Measurements from ENCODE around the gene PRICKLE4. TPM values are rescaled to one million over a fixed set of nuclear protein-coding genes. Genes with fewer than 3 reads are reported as not detected.

PRICKLE4 gene
- total and polyA plus RNA-seq, 2 experiments from 2014 or later, result 2.1 TPM; not detected in 1

DNA sequence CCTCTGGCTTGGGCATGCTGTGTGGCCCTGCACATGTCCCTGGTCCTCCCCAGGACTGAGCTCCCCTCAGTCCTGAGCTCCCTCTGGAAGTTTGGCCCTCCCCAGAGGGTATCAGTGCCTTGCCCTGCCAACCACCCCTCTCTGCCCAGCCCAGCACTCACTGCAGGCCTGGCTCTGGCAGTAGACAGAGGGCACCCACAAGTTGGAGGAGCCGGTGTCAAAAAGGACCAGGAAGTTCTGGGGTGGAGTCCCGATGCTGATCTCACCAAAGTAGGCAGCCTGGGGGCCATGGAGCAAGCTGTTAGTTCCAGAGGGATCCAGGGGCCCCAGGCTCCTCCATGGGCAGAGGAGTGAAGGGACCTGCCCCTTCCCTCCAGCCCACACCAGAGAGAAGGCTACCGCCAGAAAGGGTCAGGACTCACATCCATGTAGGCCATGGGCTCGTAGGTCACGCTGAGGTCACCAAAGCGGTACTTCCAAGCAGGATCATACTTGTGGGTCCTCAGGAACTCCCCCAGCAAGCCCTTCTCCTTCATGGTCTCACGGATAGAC, 36.3 kb upstream of the PRICKLE4 start:
- H3K36me3 ChIP-seq (ENCODE audit: low read depth), result no peaks in the 10 kb centered on the region
- H3K4me3 ChIP-seq, result no peak overlapping the region
- no peaks in the 10 kb centered on the region for H3F3A ChIP-seq (ENCODE audit: insufficient read depth)
- H2AFZ ChIP-seq, result no peak overlapping the region
- WGBS, 2 experiments (ENCODE audit: low coverage in 1 of 2, low lambda C conversion rate in 2 of 2, missing lambda C conversion rate in 2 of 2), result 74 to 79% methylated on average over 6 to 7 of the region's 7 CpGs
- no peaks in the 10 kb centered on the region for H3K9me3 ChIP-seq (ENCODE audit: low read depth)
- no peaks in the 10 kb centered on the region; the same call in 1 of the 2 replicates for H3K27me3 ChIP-seq (replicated peaks; ENCODE audit: insufficient read depth)
- no peaks in the 10 kb centered on the region for H3K79me2 ChIP-seq (ENCODE audit: insufficient read depth)
- DNase-seq, result no peak
- in situ Hi-C loops (cut with MboI), result no loop called here
- H3K9ac ChIP-seq, result no peak overlapping the region
- no peak overlapping the region for H3K4me2 ChIP-seq (ENCODE audit: unreplicated experiment)
- no peaks in the 10 kb centered on the region for H3K9me2 ChIP-seq (ENCODE audit: insufficient read depth)
- H4K20me1 ChIP-seq (ENCODE audit: insufficient read depth), result no peaks in the 10 kb centered on the region
- no peak overlapping the region for H3K27ac ChIP-seq
- no peak for TF ChIP-seq EZH2 (IDR thresholded peaks at IDR 0.05; ENCODE audit: insufficient read depth, poor library complexity, severe bottlenecking)
- TF ChIP-seq EZH2phosphoT487 (IDR thresholded peaks at IDR 0.05; ENCODE audit: insufficient read depth, low read depth), result no peak
- H3K4me1 ChIP-seq (ENCODE audit: insufficient read depth), result no peaks in the 10 kb centered on the region

GRCh38 chr6:41746107-41746506, 34.5 kb upstream of the PRICKLE4 start:
- Histone ChIP-seq H3K9me2 (ENCODE audit: insufficient read depth) (no peaks in the 10 kb centered on the region), H4K20me1 (ENCODE audit: insufficient read depth) (no peaks in the 10 kb centered on the region), H3K4me3 (no peak overlapping the region), H3K4me2 (ENCODE audit: unreplicated experiment) (no peak overlapping the region), H3K9me3 (ENCODE audit: low read depth) (no peaks in the 10 kb centered on the region), H3K27me3 (replicated peaks; ENCODE audit: insufficient read depth) (no peaks in the 10 kb centered on the region; the same call in none of the 2 replicates), H3K36me3 (ENCODE audit: low read depth) (no peaks in the 10 kb centered on the region), H3K27ac (no peak overlapping the region), H3K9ac (no peak overlapping the region), H3F3A (ENCODE audit: insufficient read depth) (no peaks in the 10 kb centered on the region), H3K79me2 (ENCODE audit: insufficient read depth) (no peaks in the 10 kb centered on the region), H2AFZ (no peak overlapping the region), H3K4me1 (ENCODE audit: insufficient read depth) (no peaks in the 10 kb centered on the region)
- DNase-seq, result no peak
- WGBS, 2 experiments (ENCODE audit: low coverage in 1 of 2, low lambda C conversion rate in 2 of 2, missing lambda C conversion rate in 2 of 2), result 66 to 69% methylated on average over 7 to 10 of the region's 10 CpGs
- in situ Hi-C loops (cut with MboI), result no loop called here
- TF ChIP-seq EZH2phosphoT487 (IDR thresholded peaks at IDR 0.05; ENCODE audit: insufficient read depth, low read depth) (no peak), EZH2 (IDR thresholded peaks at IDR 0.05; ENCODE audit: insufficient read depth, poor library complexity, severe bottlenecking) (no peak)

DNA sequence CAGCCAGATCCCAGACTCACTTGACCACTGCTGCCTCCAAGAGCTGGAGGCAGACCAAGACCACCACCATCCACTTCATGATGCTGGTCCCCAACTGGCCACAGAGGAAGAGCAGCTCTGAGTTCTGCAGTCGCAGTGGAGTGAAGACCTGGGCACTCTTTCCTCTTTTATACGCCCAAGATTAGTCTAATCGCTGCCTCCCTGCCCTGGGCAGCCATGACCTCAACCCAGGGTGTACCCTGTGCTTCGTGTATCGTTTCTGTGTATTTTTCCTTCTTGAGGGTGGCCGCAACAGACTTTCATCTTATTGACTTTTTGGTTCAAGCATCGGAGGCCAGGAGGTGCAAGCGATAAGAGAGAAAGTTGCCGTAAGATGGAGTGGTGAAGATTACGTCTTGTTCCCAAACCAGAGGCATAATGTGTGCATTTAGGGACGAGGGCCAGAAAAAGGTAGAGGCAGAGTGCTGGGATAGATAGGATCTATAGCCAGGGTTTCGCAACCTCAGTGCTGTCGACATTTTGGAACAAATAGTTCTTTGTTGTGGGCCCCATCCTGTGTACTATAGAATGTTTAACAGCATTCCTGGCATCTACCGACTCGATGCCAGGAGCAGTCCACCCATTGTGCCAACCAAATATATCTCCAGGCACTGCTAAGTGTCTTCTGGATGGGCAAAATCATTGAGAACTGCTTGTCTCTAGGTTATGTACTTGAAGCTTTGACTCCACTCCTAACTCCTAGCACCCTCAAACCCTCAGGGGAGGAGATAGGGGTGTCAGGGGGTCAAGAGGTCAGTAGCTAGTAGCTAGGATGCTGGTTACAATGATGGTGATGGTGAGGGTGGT, 33.1 kb upstream of the PRICKLE4 start, which contains the start of gene PGC:
TSS of gene PGC (minus strand) at position 142 of the 846 bp plus-strand sequence. CDS start at position 79, 63 bp downstream.
- WGBS, 2 experiments (ENCODE audit: low coverage in 1 of 2, low lambda C conversion rate in 2 of 2, missing lambda C conversion rate in 2 of 2), result 75 to 77% methylated on average over 15 of the region's 15 CpGs
- Histone ChIP-seq H3K4me2 (ENCODE audit: unreplicated experiment) (no peak within 1 kb of the TSS), H3K9me3 (ENCODE audit: low read depth) (no peaks in the 10 kb centered on the region), H4K20me1 (ENCODE audit: insufficient read depth) (no peaks in the 10 kb centered on the region), H3K9me2 (ENCODE audit: insufficient read depth) (no peaks in the 10 kb centered on the region), H3K27ac (no peak within 1 kb of the TSS), H3K36me3 (ENCODE audit: low read depth) (no peaks in the 10 kb centered on the region), H3K9ac (no peak within 1 kb of the TSS), H3F3A (ENCODE audit: insufficient read depth) (no peaks in the 10 kb centered on the region), H3K79me2 (ENCODE audit: insufficient read depth) (no peaks in the 10 kb centered on the region), H3K27me3 (replicated peaks; ENCODE audit: insufficient read depth) (no peaks in the 10 kb centered on the region; the same call in none of the 2 replicates), H3K4me3 (no peak within 1 kb of the TSS), H3K4me1 (ENCODE audit: insufficient read depth) (no peaks in the 10 kb centered on the region), H2AFZ (no peak within 1 kb of the TSS)
- in situ Hi-C loops (cut with MboI), result no loop called here
- no peak for DNase-seq
- TF ChIP-seq EZH2 (IDR thresholded peaks at IDR 0.05; ENCODE audit: insufficient read depth, poor library complexity, severe bottlenecking) (no peak), EZH2phosphoT487 (IDR thresholded peaks at IDR 0.05; ENCODE audit: insufficient read depth, low read depth) (no peak)

- no peaks in the 10 kb centered on the region for H3F3A ChIP-seq (ENCODE audit: insufficient read depth)
- no peaks in the 10 kb centered on the region for H3K36me3 ChIP-seq (ENCODE audit: low read depth)
- TF ChIP-seq EZH2phosphoT487 (IDR thresholded peaks at IDR 0.05; ENCODE audit: insufficient read depth, low read depth), result no peak
- TF ChIP-seq EZH2 (IDR thresholded peaks at IDR 0.05; ENCODE audit: insufficient read depth, poor library complexity, severe bottlenecking), result no peak
- no peaks in the 10 kb centered on the region for H3K9me2 ChIP-seq (ENCODE audit: insufficient read depth)
- no peaks in the 10 kb centered on the region; the same call in none of the 2 replicates for H3K27me3 ChIP-seq (replicated peaks; ENCODE audit: insufficient read depth)
- H3K79me2 ChIP-seq (ENCODE audit: insufficient read depth), result no peaks in the 10 kb centered on the region
- in situ Hi-C loops (cut with MboI), result no loop called here
- 77 to 87% methylated on average over 5 to 6 of the region's 6 CpGs for WGBS, 2 experiments (ENCODE audit: low coverage in 1 of 2, low lambda C conversion rate in 2 of 2, missing lambda C conversion rate in 2 of 2)
- DNase-seq, result no peak
- H3K4me1 ChIP-seq (ENCODE audit: insufficient read depth), result no peaks in the 10 kb centered on the region
- H2AFZ ChIP-seq, result no peak overlapping the region
- H4K20me1 ChIP-seq (ENCODE audit: insufficient read depth), result no peaks in the 10 kb centered on the region
- no peak overlapping the region for H3K9ac ChIP-seq
- H3K9me3 ChIP-seq (ENCODE audit: low read depth), result no peaks in the 10 kb centered on the region
- H3K4me3 ChIP-seq, result no peak overlapping the region
- no peak overlapping the region for H3K27ac ChIP-seq
- H3K4me2 ChIP-seq (ENCODE audit: unreplicated experiment), result no peak overlapping the region
Observed at GRCh38 chr6:41748102-41748477, 32.5 kb upstream of the PRICKLE4 start.

Data from GM23248 (cell line).